Neutrophil (primary cell): Measurements from ENCODE around the gene EAF2.

ENCODE experiments used
- H3K27ac ChIP-seq: fragments of 200-600 bp; sonication (generic); 2 replicates; pipeline ENCODE4 v1.5.1; 2016; ENCODE audit warnings: mild to moderate bottlenecking, moderate library complexity
- H3K27me3 ChIP-seq: fragments of 200-600 bp; sonication (generic); 2 replicates; pipeline ENCODE4 v1.6.0; 2016; ENCODE audit warnings: mild to moderate bottlenecking
- H3K36me3 ChIP-seq: fragments of 200-600 bp; sonication (generic); 2 replicates; pipeline ENCODE4 v1.5.1; 2017
- H3K4me1 ChIP-seq, 2 experiments: fragments of 200-600 bp in 1 of 2; sonication (generic) in 1 of 2; 1 replicate in 1 of 2; 2 replicates in 1 of 2; pipeline versions ENCODE4 v1.5.1 to v1.6.1; 2013 to 2016; ENCODE audit warnings: low read depth in 1 of 2, low read length in 1 of 2, mild to moderate bottlenecking in 1 of 2, moderate library complexity in 1 of 2; ENCODE audit not compliant: control insufficient read depth in 1 of 2, insufficient read depth in 1 of 2
- H3K4me3 ChIP-seq, 2 experiments: fragments of 200-600 bp in 1 of 2; sonication (generic) in 1 of 2; 1 replicate in 1 of 2; 2 replicates in 1 of 2; pipeline ENCODE4 v1.5.1; 2013 to 2016; ENCODE audit warnings: low read depth in 1 of 2, low read length in 1 of 2, mild to moderate bottlenecking in 1 of 2, moderate library complexity in 1 of 2
- H3K9me3 ChIP-seq: fragments of 200-600 bp; sonication (generic); 2 replicates; pipeline ENCODE4 v1.5.1; 2016
- CTCF ChIP-seq: fragments of 200-600 bp; sonication (generic); IDR thresholded peaks from 2 replicates; pipeline ENCODE4 v1.5.1; 2016; ENCODE audit warnings: antibody characterized with exemption

EAF2 gene

GRCh38 chr3:121821421-121822199 is 13.4 kb upstream of the EAF2 start:
- no peaks in the 10 kb centered on the region for H3K9me3 ChIP-seq
- no peak overlapping the region for H3K4me3 ChIP-seq
- no peak overlapping the region for H3K27ac ChIP-seq
- peaks cover 9 to 11% of the 10 kb centered on the region in 2 experiments for H3K4me1 ChIP-seq
- no peak for TF ChIP-seq CTCF
- H3K36me3 ChIP-seq = peaks cover 15% of the 10 kb centered on the region
- H3K27me3 ChIP-seq = no peaks in the 10 kb centered on the region

GRCh38 chr3:121822973-121823372 is 12.0 kb upstream of the EAF2 start:
- TF ChIP-seq CTCF = no peak
- H3K4me1 ChIP-seq = peaks cover 3 to 5% of the 10 kb centered on the region in 2 experiments
- no peaks in the 10 kb centered on the region for H3K9me3 ChIP-seq
- peaks cover 18% of the 10 kb centered on the region for H3K36me3 ChIP-seq
- no peaks in the 10 kb centered on the region for H3K27me3 ChIP-seq
- H3K4me3 ChIP-seq = no peak overlapping the region
- no peak overlapping the region for H3K27ac ChIP-seq

GRCh38 chr3:121834157-121834670 is 795 bp upstream of the EAF2 start:
- Histone ChIP-seq H3K4me3 (peak overlapping the region; percentile 67 to 88), H3K36me3 (no peaks in the 10 kb centered on the region), H3K9me3 (no peaks in the 10 kb centered on the region), H3K27me3 (no peaks in the 10 kb centered on the region), H3K4me1 (peaks cover 46% of the 10 kb centered on the region in 2 experiments), H3K27ac (peak overlapping the region; percentile 90)
- TF ChIP-seq CTCF = no peak

GRCh38 chr3:121835465-121835801 is 424 bp downstream of the EAF2 start:
- TF ChIP-seq CTCF = no peak
- H3K9me3 ChIP-seq = no peaks in the 10 kb centered on the region
- no peaks in the 10 kb centered on the region for H3K27me3 ChIP-seq
- H3K36me3 ChIP-seq = no peaks in the 10 kb centered on the region
- H3K4me1 ChIP-seq = peaks cover 46% of the 10 kb centered on the region in 2 experiments
- H3K27ac ChIP-seq = peak overlapping the region; percentile 90
- H3K4me3 ChIP-seq = peak overlapping the region; percentile 67 to 88

- Histone ChIP-seq H3K4me3 (peak overlapping the region; percentile 67 to 88), H3K4me1 (peaks cover 46% of the 10 kb centered on the region in 2 experiments), H3K9me3 (no peaks in the 10 kb centered on the region), H3K27ac (peak overlapping the region; percentile 90), H3K27me3 (no peaks in the 10 kb centered on the region), H3K36me3 (no peaks in the 10 kb centered on the region)
- no peak for TF ChIP-seq CTCF
These were observed 1.1 kb downstream of the EAF2 start for GRCh38 chr3:121836064-121836463.
